ENCODE measurements around the gene USP12.

DNA sequence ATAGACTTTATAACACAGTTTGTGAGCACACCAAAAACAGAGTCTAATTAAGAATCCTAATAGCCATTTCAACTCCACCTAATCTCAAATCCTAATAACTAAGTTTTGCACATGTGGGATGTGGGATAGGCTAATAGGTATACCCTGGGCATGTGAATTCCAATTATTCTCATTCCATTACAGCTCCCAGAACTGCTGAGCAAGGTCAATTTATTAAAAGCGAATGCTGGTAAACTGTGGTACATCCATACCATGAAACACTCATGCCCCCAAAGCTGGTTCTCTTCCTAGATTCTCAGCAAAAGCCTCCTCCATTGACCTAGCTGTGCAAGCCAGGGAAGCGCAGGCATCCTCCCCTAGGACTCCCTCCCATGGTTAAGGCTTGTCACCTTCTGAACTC, 113.8 kb downstream of the USP12 start:
- TF ChIP-seq, protein P1, sequence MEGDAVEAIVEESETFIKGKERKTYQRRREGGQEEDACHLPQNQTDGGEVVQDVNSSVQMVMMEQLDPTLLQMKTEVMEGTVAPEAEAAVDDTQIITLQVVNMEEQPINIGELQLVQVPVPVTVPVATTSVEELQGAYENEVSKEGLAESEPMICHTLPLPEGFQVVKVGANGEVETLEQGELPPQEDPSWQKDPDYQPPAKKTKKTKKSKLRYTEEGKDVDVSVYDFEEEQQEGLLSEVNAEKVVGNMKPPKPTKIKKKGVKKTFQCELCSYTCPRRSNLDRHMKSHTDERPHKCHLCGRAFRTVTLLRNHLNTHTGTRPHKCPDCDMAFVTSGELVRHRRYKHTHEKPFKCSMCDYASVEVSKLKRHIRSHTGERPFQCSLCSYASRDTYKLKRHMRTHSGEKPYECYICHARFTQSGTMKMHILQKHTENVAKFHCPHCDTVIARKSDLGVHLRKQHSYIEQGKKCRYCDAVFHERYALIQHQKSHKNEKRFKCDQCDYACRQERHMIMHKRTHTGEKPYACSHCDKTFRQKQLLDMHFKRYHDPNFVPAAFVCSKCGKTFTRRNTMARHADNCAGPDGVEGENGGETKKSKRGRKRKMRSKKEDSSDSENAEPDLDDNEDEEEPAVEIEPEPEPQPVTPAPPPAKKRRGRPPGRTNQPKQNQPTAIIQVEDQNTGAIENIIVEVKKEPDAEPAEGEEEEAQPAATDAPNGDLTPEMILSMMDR (IDR thresholded peaks at IDR 0.05), result no peak
- TF ChIP-seq POLR2A (IDR thresholded peaks at IDR 0.05) (no peak), EP300 (IDR thresholded peaks at IDR 0.05) (no peak)

Data from suprapubic skin (tissue), 3 donors.